K562 (cell line): ENCODE measurements around the gene SCRN3.

ENCODE experiments used
- CEBPB ChIP-seq: fragments of 450-650 bp; IDR thresholded peaks from 2 replicates; pipeline ENCODE4 v1.6.1; 2016; ENCODE audit warnings: missing genetic modification characterization, missing compliant biosample characterization
- CTCF ChIP-seq, 3 experiments: IDR thresholded peaks in 2 of 3; conservative IDR thresholded peaks in 1 of 3; 2 replicates each; pipeline ENCODE4 v1.5.1; 2011 to 2012; ENCODE audit warnings: low read length in 3 of 3, mild to moderate bottlenecking in 3 of 3, control low read depth in 2 of 3, improper control_type of control experiment in 1 of 3, inconsistent platforms in 1 of 3, low read depth in 1 of 3, mixed read lengths in 1 of 3, moderate library complexity in 1 of 3; ENCODE audit not compliant: insufficient read depth in 2 of 3
- JUNB ChIP-seq: fragments of 450-650 bp; formaldehyde crosslinking; conservative IDR thresholded peaks from 2 replicates; pipeline ENCODE4 v1.4.0; 2020; ENCODE audit warnings: mild to moderate bottlenecking
- KDM1A ChIP-seq, 2 experiments: fragments of 450-650 bp; IDR thresholded peaks; 2 replicates each; pipeline ENCODE4 v1.6.1; 2016; ENCODE audit warnings: mild to moderate bottlenecking in 2 of 2
- NEUROD1 ChIP-seq: fragments of 150-350 bp; IDR thresholded peaks from 2 replicates; pipeline ENCODE4 v1.6.1; 2014; ENCODE audit warnings: borderline replicate concordance, low read length, low read depth; ENCODE audit not compliant: partially characterized antibody
- NFIC ChIP-seq: fragments of 450-650 bp; IDR thresholded peaks from 2 replicates; pipeline ENCODE4 v1.6.1; 2017; ENCODE audit warnings: mild to moderate bottlenecking, inconsistent platforms
- NR1H2 ChIP-seq: sonication (generic); formaldehyde crosslinking; IDR thresholded peaks from 2 replicates; pipeline ENCODE4 v1.4.0; 2020; ENCODE audit warnings: mild to moderate bottlenecking, missing genetic modification reagents
- RNF2 ChIP-seq: sonication (generic); IDR thresholded peaks from 2 replicates; pipeline ENCODE4 v1.6.1; 2016
- WHSC1 ChIP-seq: IDR thresholded peaks from one replicate; pipeline ENCODE4 v1.6.1; 2012; ENCODE audit warnings: low read length, control low read depth, inconsistent platforms
- ZBTB1 ChIP-seq: sonication (generic); formaldehyde crosslinking; IDR thresholded peaks from 2 replicates; pipeline ENCODE4 v1.8.1; 2023; ENCODE audit warnings: missing genetic modification reagents, low read depth, mild to moderate bottlenecking, borderline replicate concordance
- ZNF274 ChIP-seq: IDR thresholded peaks from 2 replicates; pipeline ENCODE4 v1.6.1; 2011; ENCODE audit warnings: low read depth, mild to moderate bottlenecking, low read length, moderate library complexity, borderline replicate concordance
- ZNF77 ChIP-seq: fragments of 250-450 bp; sonication (Bioruptor Pico); IDR thresholded peaks from 2 replicates; pipeline ENCODE4 v1.5.0; 2020
- ZNF785 ChIP-seq: fragments of 250-450 bp; sonication (Bioruptor Pico); IDR thresholded peaks from 2 replicates; pipeline ENCODE4 v1.4.0; 2020; ENCODE audit warnings: mild to moderate bottlenecking

- no peak for TF ChIP-seq ZNF274
- no peak for TF ChIP-seq NR1H2 (CRISPR knock-in tag)
- TF ChIP-seq NEUROD1, result no peak
- no peak for TF ChIP-seq CTCF (IDR thresholded peaks at IDR 0.05 in 2 of 3, conservative IDR thresholded peaks at IDR 0.05 in 1 of 3; ENCODE audit: insufficient read depth in 2 of 3, low read depth in 1 of 3, low read length in 3 of 3)
- TF ChIP-seq RNF2, result no peak
- TF ChIP-seq ZBTB1 (CRISPR knock-in tag), result no peak
- no peak for TF ChIP-seq JUNB
- no peak for TF ChIP-seq CEBPB (tag)
- TF ChIP-seq WHSC1, result no peak
- no peak for TF ChIP-seq NFIC
- no peak for TF ChIP-seq ZNF77 (CRISPR knock-in tag)
- no peak for TF ChIP-seq KDM1A (IDR thresholded peaks at IDR 0.05)
- no peak for TF ChIP-seq ZNF785
Observed at GRCh38 chr2:174454566-174454965, 59.0 kb downstream of the SCRN3 start.
